ELF-1 (cell line): ENCODE results near the gene RNF125.
"Not testable (repeated sequence)": the region's sequence is repeated elsewhere in the genome, so short reads cannot be mapped to it uniquely, and the experiment has no call there.

Experiments used
- DNase-seq: peaks from one replicate; pipeline ENCODE4 v3.0.0-alpha.2; 2016; ENCODE audit warnings: low read depth, low spot score

Gene RNF125

DNA sequence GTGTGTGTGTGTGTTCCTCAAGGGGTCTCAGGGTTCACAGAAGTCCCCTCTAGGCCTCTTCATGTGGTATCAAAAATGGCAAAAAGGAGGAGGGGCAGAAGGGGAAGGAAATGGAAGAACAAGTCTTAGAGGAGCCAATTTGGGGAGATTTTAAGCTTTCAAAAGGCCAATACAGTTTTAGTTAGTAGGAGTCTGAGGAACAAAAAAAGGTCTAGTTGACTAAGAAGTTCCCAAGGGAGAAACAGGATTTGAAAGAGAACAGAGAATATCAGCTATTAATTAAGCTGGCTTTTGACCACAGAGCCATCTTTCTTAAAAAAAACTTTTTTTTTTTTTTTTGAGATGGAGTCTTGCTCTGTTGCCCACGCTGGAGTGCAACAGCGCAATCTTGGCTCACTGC, 7.1 kb downstream of the RNF125 start:
- DNase-seq: no peak

DNA sequence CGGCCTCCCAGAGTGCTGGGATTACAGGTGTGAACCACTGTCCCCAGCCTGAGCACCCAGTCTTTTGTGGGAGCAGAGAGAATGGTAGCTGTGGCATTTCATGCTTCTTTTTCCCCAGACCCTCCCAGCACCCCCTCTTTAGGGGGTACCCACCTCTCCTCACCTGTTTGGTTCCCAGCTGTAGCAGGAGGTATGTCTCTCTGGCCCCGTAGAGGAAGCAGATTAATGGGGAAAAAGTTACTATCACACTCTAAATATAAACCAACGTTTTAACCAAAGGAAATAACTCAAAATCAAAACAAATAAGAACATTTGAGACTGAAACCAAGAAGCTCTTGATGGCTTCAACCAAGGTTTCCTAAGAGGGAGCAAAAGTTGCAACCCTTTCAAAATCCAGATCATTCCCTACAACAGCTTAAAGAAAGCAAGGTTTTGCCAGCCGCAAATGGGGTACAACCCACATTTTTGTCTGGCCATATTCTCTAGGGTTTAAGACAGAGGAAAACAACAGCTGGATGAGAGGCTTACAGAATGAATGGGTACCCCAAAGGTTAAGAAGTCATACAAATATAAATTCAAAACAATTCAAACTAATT, 8.0 kb downstream of the RNF125 start:
- DNase-seq: no peak

DNA sequence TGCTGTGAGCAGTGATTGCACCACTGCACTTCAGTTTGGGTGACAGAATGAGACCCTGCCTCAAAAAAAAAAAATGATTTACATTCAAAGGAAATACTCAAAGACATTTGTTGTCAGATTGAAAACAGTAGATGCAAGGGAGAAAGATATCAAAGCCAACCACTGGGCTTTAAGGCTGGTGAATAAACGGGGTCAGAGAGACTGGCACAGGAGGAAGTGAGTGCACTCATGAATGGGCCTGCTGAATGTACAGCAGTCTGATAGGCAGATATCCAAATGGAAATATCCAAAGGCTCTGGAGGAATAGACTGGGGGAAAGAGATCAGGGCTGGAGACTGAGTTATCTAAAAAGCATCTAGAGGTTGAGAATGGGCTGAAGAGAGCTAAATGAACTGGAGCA, 10.9 kb downstream of the RNF125 start:
- no peak for DNase-seq

DNA sequence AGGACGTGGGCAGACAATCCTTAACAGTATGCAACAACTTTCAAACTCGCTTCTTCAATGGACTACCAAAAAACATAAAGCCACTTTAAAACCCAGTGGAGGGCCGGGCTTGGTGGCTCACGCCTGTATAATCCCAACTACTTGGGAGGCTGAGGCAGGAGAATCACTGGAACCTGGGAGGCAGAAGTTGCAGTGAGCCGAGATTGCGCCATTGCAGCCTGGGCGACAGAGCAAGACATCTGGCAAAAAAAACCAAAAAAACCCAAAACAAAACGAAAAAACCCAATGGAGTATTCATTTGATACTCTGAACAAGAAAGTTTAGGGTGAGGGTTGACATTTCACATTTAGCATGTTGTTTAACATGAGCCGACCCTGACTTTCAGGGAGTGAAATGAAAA, 14.0 kb downstream of the RNF125 start:
- no peak for DNase-seq

DNA sequence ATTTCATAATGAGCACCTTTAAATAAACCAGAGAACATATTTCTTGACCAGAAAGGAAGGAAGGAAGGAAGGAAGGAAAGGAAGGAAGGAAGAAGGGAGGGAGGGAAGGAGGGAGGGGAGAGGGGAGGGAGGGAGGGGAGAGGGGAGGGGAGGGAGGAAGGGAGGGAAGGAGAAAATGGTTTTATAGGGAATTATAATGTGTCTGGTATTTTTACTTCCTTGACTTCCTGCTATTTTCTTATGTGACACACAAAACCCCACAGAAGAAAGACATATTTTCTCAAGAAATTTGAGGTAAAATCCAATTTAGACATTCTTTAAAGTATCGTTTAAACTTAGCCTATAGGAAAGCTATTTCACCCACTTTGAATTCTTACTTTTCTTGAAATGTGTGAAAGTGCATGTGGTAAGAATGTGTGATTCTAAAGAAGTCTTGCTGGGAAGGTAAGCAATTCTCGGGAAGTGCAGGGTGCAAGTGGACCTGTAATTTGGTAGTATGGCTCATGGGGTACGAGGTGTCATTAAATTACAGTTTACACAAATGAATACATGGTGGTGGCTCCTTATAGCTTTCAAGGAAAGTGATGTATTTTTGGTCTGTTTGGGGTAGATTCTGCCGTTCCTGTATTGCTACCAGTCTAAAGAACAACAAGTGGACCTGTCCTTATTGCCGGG, 18.0 kb downstream of the RNF125 start:
- no peak for DNase-seq

DNA sequence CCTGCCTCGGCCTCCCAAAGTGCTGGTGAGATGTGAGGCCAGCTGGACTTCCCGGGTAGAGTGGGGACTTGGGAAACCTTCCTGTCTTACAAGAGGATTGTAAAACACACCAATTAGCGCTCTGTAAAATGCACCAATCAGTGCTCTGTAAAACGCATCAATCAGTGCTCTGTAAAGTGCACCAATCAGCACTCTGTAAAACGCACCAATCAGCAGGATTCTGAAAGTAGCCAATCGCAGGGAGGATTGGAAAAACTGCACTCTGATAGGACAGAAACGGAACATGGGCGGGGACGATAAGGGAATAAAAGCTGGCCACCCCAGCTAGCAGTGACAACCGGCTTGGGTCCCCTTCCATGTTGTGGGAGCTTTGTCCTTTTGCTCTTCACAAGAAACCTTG, 19.0 kb downstream of the RNF125 start:
- DNase-seq: no peak

DNA sequence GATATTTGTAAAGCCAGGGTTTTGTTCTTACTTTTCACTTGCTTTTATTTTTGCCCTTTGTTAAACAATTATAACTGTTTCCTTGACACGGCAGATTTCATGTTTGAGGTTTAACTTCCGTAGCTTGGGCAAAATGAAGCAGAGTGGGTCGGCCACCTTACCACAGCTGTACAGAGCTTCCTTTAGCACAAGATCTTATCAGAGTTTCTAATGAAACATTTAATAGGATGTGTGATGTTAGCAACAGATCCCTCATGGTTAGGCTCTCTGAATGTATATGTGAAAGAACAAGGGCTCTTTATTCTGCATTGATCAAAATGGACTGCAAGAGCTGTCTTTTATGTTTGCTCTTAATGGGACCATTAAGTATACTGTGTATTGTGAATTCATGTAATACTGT, 22.3 kb downstream of the RNF125 start:
- DNase-seq: no peak

DNA sequence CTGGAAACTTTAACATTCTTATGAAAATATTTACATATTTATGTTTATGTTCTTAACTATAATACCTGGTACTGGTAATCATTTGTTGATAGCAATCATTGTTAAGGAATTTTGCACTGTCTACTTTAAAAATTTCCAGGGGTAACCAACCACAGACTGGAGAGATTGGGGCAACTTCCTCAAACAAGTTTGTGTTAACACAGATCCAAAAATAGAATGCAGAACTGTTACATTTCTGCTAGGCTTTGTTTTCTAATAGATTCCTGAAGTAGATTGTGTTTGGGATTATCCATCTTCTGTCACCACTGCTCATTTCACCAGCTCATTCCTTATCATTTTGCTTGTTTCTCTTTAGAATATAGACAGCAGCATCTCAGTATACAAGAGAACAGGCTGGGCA, 23.7 kb downstream of the RNF125 start:
- DNase-seq: no peak

DNA sequence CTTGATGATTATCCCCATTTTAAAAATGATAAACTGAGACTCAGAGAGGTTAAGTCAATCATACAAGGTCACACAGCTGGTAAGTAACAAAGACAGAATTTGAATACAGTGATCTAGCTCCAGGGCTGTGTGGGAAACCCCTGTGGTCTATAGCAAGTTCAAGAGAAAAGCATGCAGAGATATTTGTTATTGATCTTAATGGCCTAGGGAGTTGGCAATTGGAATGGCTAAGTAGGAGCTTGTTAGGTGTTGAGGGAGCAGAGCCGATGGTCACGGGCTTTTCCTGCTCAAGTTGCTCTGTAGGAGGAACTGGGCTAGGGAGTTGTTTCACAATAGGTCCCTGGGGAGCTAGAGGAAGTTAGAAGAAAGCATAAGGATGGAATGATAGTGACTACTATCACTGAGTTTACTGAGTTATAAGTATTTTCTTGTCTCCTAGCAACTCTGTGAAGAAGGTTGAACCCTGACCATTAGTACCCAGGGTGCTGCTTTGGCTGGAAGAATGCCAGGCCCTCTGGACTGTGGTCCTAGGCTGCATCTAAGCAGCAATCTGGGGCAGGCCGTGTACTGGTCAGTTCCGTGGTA, 30.0 kb downstream of the RNF125 start:
- no peak for DNase-seq

DNA sequence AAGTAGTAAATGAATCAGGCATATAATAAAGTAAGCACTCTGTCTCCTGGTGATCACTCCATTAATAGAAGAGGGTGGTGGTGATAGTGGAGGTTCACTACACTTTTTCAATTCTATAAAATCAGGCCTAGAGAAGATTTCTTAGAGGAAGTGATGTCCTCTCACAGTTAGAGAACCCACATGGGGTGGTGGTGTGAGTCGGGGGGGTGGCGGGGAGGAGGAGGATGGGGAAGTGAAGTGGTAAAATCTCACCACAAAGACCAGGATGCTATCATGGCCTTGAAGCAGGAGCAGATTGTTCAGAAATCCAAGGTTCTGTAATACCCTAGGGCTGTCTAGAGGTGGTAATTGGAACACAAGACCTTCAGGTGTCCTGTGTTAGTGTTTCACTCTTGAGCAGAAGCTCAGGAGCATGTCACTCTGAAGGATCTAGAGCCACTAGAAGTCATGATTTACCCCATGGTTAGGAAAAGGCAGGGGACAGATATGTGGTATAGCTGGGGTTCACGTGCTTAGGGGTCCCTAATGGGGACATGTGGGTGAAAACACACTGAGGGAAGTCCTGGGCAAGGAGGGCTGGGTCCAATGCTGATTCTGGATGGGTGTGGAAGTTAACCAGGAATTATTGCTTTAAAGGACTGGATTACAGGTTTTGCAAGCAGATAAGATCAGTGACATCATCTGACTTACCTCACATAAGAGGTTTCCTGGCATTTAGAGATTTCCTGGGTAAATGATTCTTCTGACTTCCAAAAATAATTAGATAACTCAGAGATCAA, 31.0 kb downstream of the RNF125 start:
- DNase-seq: no peak

DNA sequence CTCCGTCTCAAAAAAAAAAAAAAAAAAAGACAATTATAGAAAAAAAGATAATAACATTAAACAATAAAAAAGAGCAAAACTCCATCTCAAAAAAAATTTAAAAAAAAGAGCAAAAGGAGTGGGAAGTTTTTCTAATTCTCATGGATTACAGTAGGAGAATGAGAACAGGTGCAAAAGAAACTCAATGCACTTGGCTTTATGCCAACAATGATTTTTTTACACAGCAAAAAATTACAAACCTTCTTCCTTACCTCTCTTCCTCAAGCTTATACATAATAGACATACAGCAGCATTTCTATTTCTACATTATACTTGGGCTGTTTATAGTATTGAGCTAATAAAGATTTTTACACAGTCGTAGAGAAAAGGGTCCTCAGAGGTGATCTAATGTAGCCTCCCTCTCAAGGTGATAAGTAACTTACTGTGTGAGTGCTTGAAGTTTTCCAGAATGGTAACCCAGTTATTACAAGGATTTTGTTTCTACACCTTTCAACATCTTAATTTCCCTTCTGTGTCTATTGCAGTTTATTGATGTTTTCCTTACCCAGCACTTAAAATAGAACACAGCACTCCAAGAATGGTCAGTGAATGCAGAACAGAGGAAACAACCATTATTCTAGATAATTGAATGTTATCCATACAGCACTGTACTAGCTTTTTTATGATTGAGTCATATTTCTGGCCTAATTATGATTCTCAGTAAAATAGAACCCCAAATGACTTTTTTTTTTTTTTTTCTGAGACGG, 38.2 kb downstream of the RNF125 start:
- DNase-seq: no peak

DNA sequence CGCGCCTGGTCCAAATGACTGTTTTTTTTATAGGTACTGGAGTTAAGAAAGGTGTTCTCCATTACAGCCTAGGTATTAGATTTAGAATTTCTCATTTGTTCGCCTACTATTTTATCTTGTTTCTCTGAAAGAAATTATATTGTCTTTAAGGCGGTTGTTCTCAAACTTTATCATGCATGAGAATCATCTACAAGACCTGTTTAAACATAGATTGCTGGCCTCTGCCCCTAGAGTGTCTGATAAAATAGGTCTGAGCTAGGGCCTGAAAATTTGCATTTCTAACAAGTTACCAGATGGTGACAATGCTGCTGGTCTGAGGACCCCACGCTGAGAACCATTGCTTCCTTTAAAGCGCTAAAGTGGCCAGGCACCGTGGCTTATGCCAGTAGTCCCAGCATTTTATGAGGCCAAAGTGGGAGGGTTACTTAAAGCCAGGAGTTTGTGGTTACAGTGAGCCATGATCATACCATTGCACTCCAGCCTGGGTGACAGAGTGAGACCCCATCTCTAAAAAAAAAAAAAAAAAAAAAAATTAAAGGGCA, 39.1 kb downstream of the RNF125 start:
- DNase-seq: peak; percentile 25

DNA sequence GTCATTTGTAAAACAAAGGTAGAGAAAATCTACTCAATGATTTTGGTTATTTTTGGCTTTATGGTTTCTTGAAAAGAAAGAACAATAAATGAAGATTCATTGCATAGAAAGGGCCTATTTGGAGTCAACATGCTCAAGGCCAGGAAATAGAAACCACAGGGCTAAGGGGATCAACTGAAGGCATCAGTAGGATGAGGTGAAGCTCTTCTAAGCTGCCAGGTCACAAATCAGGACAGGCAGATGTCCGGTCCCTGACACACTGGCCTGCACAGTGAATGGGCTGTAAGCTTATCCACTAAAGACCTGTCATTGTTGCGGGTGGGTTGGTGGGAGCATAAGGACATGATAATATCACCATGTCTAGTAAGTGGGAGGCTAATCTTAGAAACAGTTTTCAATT, 41.4 kb downstream of the RNF125 start:
- DNase-seq: no peak

DNA sequence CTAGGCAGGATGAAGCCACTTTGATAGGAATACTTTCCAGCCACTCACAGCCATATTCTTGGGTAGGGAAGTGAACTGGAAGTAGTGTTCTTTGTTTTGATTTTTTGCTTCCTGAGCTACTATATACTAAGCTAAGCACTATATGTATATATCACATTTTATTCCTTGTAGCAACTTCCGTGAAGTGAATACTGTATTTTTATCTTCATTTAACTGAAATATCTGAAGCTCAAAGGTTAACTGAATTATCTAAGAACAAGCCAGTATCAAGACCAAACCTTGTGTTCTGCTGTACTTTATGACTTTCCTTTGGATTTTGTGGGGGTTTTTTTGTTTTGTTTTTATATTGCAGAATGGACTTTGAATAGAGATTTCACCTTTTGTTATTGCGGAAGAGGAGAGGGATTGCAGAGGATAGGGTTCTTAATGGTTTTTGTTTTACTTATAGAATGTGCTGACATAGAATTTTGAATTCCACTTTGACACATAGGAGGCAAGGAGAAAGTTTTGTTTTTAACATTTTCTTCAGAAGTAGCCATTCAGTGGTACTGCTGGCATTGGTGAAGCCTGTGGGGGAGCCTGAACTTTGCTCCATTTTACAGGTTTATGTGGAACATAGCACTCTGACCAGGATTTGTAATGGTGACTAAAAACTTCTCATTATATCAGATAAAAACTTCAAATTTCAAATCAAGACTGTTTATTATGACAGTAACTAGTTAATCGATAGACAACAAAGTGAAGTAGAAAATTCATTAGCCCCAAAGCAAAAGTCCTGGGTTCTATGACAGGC, 48.9 kb downstream of the RNF125 start:
- no peak for DNase-seq

DNA sequence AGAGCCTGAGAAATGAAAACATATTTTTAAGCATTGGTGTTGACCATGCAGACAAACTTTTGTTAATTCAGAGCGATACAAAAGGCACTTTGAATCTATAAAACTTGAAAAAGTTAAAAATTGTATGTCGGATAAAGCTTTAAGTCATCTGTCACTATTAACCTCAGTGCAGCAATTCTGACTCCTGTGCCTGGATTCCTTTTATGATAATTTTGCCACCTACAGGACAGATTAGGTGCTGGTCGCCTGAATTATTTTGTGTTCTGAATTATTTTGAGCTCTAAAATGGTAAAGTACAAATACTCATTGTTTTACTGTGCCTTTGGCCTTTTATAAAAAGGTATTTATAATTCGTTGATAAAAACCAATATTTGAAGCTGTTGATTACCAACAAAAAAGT, 53.7 kb downstream of the RNF125 start:
- DNase-seq: no peak

DNA sequence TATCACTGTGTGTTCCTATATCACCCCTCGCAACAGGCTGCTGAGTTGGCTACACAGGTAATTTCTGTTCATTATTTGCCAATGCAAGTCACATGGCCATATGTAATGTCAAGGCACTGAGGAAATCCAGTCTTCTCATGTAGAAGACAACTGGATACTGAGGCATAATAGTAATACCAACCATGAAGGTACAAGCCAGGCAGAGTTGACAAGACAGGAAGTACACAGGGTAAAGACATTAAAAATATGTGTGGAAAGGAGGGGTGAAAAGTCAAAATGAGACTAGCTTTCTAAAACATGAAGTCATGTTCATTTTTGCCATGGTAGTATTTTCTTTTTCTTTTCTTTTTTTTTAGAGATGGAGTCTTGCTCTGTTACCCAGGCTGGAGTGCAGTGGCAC, 55.6 kb downstream of the RNF125 start:
- DNase-seq: no peak

DNA sequence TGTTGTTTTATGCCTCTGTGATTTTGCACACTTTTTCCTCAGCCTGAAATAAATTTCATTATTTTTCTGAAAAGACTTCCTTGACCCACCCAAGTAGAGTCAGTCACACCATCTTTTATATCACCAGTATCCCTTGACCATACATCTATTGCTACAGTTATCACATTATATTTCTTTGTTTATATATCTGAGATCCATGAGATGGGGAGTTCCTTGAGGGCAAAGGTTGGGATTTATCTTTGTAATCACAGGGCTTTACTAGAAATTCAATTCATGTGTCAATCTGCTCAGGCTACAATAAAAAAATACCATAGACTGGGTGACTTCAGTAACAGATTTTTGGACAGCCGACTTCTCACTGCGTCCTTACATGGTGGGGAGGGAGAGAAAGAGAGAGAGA, 60.2 kb downstream of the RNF125 start:
- no peak for DNase-seq

DNA sequence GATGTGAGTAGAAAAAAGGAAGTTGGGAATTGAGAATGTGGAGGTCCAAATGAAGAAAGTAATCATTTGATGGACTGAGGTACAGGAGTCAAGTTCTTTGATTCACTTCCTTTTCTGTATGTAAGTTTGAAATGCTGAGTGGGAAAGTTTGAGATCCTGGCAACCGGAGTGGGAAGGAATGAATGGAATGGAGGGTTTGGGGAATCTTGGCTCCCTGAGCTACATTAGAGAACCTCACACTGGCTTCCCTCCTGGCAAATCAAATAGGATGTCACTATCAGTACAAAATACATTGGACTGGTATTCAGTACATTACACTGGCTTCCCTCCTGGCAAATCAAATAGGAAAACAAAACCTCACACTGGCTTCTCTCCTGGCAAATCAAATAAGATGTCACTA, 63.3 kb downstream of the RNF125 start:
- no peak for DNase-seq

DNA sequence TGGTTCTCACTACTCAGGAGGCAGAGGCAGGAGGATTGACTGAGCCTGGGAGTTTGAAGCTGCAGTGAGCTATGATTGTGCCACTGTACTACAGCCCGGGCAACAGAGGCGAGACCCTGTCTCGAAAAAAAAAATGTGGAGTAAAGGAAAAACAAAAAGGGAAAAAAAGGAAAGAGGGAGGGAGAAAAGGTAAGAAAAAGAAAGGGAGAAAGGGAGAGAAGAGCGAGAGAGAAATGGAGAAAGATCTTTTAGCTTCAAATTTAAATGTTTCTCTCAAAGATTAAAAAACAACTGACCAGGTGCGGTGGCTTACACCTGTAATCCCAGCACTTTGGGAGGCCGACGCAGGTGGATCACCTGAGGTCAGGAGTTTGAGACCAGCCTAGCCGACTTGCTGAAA, 65.2 kb downstream of the RNF125 start:
- DNase-seq: no peak

DNA sequence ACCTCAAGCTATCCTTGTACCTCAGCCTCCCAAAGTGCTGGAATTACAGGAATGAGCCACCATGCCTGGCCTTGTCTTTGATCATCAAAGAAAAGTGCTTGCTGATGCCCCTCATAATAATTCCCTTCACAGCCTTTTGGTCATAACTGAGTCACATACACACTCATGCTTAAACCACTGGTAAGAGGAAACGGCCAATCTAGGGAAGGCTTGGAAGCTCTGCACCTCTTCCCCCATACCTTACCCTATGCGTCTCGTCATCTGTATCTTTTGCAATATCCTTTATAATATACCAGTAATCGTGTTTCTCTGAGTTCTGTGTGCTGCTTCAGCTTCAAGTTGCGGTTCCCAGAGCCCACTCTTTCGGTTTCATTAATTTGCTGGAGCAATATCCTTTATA, 68.3 kb downstream of the RNF125 start:
- DNase-seq: no peak

DNA sequence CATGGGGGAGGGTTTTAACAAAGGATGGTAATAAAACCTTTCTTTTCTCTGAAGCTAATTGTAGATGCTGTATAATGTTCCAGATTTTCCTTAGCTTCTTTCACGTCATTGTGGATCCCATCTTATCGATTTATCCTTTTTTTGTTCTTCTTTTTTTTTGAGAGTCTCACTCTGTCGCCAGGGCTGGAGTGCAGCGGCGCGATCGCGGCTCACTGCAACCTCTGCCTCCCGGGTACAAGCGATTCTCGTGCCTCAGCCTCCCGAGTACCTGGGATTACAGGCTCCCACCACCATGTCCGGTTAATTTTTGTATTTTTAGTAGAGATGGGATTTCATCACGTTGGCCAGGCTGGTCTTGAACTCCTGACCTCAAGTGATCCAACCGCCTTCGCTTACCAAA, 72.2 kb downstream of the RNF125 start:
- DNase-seq: not testable (repeated sequence)
